HG02852 (cell line): ENCODE measurements around the gene NOS3.
A peak's percentile ranks its signal among the peaks of the same experiment; 100 is the strongest.

ENCODE experiments used
- ATAC-seq: cut with Tn5 transposase; IDR thresholded peaks from one replicate; pipeline ENCODE4 v1.9.1; 2021; ENCODE audit warnings: mild to moderate bottlenecking, moderate library complexity; ENCODE audit not compliant: unreplicated experiment

The NOS3 gene

DNA sequence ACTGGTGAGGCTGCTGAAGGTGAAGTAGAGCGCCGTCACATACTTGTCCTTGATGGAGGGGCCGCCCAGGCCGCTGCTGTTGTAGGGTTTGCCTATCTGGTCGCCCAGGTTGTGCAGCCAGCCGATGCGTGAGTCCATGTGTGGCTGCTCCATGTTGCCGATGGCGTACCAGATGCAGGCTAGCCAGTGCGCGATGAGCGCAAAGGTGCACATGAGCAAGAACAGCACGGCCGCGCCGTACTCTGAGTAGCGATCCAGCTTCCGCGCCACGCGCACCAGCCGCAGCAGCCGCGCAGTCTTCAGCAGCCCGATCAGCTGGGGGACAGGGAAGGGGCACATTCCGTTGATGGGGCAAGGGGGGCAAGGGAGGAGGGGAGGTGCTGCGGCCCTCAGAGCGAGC, 39.3 kb upstream of the NOS3 start:
- ATAC-seq, result no peak

DNA sequence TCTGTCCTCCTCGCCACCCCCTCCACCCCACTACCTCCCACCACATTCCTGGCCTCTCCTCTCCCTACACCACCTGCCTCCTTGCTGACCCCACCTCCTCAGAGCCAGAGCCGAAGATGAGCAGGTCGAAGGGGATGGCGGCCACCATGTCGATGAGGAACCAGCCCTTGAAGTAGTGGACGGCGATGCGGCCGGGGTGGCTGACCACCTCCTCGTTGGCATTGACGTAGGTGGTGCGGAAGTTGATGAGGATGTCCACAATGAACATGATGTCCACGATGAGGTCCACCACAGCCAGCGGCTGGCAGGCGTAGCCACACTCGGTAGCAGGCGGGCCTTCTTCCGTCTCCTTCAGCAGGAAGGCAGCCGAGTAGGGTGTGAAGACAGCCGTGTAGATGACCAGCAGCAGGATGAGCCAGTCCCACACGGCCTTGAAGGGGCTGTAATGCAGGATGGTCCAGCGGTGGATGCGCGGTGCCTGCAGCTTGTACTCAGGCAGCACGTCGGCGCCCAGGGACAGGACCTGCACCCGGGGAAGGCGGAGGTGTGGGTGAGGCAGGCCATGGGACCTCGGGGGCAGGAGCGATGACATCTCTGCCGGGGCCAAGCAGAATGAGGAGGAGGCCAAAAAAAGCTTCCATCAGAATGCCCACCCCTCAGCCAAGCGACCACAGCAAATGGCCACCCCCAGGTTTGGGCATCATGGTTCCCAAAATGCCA, 38.3 kb upstream of the NOS3 start:
- ATAC-seq, result no peak

DNA sequence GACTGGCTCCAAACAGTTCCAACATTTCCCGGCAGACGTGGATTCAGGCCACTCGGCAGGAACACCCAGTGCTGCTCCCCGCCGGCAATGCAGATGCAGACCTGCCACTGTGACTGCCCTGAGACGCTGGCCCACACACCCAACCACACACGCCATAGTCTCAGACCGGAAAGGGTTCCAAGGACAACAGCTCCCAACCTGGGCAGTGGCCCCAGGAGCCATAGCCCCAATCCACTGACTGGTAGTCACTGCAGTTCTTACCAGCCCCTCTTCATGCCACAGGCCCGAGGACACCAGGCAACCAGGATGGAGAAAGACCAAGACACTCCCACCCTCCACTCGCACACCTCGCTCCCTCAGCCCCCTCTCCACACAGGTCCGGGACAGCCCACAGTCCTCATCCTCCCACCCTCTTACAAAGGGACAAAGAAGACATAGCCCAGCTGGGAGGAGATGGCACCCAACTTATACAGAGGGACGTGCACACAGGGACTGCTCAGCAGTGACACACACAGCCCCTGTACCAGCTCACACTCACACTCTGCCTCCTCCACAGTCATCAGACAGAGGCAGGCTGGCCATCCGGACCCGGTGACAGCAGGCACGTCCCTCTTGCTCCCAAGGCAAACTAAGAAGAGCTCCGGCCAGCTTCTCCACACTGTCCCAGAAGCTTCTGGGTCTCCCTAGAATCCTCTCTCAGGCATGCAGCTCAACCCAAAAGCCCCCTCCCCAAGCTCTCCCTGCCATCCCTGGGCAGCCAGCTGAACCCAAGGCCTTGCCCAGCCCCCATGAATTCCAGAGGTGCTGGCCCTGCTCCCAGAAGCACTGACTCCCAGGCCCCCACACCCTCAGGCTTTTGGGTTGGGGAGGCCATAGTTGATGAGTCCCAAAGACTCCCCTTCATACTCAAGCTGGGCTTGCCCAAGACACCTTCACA, 37.5 kb upstream of the NOS3 start:
- no peak for ATAC-seq

DNA sequence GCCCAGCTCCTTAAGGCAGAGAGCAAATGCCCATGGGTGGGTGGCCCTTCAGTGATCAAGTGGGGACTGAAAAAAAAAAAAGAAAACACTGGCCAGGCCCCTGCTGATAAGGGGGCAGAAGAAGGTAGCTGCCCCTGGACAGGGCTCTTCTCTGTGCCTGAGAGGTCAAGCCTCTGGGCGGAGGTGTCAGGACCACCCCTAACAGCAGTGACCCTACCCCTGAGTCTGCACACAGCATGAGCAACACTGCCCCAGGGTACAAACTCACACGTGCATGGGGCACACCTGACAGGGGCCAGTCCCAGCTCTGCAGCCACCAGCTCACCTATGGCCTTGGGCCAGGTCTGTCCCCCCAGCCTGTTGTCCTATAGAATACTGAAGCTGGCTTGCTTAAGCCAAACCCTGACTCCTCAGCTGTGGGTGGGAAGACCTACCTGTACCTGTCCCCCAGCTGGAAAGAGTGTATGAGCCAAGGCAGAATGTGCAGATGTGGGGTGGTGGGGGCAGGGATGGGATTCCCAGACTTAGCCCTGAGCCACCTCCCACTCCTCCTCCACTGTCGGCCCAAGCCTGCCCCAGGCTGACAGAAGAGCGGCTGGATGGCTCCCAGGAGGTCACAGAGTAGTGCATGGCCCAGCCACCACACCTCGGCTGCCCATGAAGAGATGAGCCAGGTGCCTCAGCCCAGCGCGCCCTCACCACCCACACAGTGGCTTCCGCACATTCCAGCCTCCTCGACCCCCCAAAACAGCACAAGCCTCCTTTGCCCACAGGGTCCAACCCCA, 36.4 kb upstream of the NOS3 start:
- ATAC-seq, result no peak

DNA sequence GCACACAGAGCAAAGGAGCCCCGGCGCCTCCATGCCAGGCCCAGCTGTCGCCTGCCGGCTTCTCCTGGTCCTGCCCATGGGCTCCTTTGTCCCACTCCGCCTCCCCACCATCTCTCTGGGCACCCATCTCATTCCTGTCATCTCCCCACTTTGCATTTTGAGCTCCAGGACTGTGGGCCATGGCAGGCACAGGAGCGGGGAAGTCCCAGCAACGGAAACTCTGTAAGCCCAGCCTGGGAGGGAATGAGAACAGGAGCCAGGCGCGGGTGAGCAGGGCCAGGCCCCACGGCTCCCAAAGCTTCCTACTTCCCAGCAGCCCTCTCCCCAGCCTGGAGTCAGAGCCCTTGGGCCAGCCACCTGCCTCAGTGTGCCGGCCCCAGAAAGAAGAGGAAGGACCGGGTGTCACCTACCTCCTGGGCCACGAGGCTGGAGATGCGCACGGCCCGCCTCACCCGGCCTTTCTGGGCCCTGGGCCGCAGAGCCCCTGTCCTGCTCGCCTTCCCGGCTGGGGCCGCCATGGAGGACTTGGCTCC, 35.8 kb upstream of the NOS3 start:
- no peak for ATAC-seq

DNA sequence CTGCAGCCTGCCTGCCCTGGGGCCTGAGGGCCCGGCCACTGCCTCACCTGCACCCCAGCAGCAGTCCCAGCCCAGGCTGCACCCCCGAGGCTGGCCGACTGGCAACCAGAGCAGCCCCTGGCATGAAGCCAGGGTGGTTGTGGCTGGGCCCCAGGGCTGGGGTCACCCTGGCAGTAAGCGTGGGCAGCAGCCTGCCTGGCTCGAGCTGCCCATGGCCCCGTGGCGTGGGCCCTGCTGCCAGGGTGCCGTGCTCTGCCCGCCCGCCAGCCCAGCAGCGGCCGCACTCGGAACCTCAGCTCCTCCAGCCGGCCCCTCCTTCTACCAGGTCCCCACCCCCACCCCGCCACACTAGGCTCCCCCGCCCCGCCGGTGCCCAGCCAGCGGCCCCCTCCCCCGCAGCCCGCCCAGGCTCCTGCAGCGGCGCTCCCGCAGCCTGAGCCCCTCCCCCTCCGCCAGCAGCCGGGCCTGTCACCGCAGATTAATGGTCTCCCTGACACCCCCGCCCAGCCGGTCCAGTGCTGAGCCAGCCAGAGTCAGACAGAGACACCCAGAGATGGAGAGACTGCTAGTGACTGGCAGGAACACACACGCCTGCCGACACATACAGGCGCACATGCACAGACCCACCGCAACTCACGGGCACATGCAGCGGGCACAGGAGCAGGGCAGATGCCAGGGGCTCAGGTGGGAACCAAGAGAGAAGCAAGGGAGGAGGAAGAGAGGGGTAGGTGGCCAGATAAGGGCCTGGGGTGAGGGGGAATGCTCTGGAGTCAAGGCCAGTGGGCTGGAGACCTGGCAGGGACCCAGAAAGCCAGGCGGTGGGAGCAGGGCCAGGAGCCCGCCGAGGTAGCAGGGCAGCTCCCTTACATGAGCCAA, 35.1 kb upstream of the NOS3 start:
- no peak for ATAC-seq

DNA sequence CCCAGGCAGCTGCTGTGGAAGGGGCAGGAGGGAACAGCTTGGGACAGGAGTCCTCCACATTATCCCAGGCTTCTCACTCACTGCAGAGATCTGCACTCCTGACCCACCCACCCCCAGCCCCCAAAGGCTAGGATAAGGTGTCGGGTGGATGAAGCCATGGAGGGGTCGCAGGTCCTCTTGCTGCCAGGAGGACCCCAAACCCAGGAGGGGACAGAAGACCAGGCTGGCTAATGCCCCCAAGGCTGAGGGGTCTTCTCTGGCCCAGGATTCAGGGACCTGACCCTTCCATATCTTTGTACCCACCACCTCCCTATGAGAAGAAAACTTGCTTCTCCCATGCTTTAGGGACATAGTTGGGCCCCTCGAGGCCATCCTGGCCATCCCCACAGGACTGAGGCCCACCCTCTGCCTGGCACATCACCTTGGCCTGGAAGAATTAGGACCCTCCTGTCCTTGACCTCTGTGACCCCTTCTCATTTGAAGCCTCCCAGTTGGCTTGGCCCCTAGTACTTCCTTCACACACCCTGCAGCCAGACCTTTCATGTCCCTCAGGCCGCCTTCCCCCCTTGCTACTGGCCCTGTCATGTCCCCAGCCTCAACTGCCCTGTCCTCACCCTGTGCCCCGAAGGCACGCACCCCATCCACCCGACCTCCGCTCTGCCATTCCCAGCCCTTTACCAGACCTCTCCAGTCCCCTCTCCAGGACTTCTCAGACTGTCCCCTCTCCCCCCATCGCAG, 34.3 kb upstream of the NOS3 start:
- ATAC-seq, result no peak

DNA sequence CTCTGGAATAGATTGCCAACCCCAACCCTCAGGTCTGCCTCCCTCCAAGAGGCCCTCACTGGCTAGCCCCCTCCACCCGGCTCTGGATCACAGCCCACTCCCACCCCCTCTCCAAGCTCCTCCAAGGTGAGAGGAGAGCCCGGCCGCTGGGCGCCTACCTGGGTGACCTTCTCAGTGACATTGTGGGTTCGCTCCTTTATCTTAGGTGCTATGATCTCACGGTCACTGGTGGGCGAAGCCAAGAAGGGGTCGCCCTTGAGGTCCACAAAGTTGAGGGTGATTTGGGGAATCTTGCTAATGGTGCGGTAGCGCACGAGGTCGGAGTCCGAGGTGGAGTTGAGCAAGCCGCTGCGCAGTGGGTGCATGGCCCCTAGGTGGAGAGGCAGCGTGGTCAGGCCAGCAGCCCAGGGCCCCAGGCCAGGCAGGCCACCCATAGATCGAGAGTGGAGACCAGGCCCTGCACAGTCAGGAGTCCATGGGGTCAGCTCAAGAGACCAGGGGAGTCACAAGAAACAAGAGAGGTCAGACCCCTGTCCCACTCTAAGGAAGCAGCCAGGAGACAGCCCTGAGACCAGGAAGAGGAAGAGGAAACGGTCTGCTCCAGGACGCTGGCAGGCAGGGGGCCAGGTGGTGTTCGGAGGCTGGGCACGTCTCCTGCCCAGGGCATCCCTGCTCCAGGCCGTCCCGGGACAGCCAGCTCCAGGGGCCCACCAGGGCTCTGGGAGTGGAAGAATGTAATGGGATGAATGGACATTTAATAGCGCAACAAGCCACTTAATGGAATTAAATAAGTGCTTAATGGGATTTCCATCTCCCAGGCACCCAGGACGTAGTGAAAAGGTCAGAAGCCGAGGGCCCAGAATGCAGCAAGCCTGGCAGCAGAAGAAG, 33.4 kb upstream of the NOS3 start:
- no peak for ATAC-seq

DNA sequence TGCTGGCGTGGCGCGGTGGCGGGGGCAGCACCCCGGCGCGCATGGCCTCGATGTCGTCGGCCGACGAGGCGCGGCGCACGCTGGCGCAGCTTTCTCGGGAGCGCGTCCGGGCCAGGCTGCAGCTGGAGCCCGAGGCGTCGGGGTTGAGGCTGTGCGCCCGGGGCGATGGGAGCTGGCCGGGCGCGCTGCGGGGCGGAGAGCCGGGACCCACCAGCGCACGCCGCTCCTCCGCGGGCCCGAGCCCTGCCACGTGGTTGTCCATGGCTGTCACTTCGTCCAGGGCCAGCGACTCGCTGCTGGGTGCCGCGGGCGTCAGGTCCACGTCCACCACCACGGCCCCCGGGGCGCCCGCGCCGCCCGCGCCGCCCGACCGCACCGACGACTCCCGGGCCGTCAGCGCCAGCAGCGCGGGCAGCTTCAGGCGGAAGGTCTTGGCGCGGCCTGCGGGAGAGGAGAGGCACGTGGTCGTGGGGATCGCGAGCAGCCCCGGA, 32.7 kb upstream of the NOS3 start:
- no peak for ATAC-seq

DNA sequence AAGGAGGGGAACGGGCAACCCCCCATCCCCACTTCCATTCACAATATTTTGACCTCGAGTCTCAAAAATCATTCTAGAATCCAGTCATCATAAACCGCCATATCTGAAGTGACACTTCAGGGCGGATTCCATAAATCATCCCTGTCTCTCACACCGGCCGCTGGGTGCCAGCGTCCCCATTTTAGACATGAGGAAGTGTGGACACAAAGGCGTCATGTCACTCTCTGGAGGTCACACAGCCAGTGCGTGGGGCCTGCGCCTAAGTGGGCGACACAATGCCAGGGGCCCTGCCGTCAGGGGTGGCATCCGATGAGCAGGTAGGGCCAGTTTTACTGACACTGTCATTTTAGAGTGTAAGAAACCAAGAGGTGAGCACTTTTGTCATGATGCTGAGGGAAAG, 32.2 kb upstream of the NOS3 start:
- ATAC-seq, result no peak

DNA sequence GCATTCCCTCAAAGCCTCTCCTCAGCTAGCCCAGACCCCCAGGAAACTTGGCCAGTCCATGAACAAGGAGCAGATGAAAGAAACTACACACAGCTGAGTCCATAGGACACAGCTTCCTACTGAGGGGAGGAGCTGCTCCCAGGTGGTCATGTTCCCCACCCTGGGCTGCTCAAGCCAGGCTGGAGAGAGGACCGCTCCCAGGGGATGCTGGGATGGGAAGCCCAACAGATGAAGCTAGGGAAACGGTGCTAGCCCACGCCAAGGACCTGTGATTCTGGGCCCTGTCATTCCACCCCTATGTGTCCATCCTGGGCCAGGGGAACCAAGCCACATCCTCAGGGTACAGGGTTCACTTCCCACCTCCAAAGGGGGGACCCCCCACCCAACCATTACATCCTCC, 31.7 kb upstream of the NOS3 start:
- no peak for ATAC-seq

DNA sequence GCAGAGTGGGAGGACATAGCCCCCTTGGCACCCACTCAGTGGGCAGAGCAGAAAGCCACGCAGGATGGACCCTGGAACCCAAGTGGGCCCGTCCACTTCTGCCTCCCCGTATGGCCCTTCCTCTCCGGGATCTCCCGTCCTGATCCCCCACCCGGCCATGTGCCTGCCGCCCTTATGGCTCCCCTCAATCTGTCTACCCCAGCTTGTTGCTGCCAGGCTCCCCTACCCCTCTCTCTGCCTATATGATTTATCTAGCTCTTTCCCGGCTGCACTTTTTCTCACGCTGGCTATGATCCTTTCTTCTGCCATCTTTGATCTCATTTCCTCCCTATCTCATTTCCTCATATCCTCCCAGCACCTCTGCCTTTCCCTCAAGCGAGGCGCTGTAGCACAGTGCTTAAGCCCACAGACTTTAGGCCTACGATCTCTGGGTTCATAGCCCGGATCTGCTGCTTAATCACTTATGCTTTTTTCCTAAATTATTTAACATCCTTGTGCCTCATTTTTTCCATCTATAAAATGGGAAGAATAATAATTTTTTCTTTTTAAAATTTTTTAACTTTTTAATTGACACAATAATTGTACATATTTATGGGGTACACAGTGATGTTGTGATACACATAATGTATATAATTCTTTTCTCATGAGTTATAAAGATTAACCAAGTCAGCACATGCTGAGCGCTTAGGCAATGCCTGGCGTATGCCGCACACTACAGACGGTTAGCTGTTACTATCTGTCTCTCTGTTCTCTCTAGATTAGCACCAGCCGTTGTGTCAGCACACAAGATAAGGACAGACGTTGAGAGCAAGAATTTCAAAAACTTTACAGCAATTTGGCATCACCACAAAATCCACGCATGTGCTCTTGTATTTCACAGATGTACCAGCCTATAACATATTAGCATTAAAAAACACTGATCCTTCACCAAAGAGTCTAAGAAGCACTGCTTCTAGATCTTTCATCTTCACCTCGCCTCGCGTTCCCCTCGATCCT, 30.8 kb upstream of the NOS3 start:
- no peak for ATAC-seq

DNA sequence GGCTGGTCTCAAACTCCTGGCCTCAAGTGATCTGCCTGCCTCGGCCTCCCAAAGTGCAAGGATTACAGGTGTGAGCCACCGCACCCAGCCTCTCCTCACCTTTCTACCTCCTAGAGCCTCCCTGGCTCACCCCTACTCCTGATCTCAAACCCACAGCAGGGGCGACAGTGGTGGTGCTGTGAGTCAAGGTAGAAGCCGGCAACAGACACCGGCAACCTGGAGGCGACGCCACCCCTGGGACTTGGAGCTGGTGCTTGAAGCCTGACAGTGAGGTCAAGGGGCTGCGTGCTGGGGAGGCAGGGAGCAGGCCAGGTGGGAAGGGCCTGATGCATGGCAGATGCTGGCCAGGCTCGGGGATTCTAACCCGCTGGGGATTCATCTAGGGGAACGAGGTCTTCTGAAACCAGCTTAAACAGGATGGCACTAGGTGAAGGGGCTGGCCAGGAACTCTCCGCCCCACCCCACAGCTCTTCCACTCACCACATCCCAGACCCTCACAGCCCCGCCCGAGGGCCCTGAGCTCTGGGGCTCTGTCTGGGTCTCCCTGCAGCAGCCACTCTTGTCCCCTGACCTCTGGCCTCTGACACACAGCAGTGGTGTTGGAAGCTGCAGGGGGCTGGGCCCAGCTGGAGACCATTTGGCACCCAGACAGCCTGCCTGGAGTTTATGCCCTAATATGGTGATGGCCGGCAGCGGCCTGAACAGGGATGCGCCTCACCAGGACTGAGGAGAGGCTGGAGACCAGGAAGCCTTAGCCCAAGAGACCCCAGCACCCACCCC, 29.1 kb upstream of the NOS3 start:
- no peak for ATAC-seq

DNA sequence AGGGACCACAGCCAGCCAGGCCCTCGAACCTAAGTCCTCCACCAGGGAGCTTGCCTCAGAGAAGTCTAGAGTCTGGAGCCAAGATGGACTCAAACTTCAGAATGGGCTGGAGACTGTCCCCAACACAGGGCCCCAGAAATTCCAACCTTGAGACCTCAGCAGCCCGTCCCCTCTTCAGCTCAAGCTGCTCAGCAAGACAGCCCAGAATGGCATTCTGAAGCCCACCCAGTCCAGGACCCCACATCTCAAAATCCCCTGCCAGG, 28.6 kb upstream of the NOS3 start:
- no peak for ATAC-seq

DNA sequence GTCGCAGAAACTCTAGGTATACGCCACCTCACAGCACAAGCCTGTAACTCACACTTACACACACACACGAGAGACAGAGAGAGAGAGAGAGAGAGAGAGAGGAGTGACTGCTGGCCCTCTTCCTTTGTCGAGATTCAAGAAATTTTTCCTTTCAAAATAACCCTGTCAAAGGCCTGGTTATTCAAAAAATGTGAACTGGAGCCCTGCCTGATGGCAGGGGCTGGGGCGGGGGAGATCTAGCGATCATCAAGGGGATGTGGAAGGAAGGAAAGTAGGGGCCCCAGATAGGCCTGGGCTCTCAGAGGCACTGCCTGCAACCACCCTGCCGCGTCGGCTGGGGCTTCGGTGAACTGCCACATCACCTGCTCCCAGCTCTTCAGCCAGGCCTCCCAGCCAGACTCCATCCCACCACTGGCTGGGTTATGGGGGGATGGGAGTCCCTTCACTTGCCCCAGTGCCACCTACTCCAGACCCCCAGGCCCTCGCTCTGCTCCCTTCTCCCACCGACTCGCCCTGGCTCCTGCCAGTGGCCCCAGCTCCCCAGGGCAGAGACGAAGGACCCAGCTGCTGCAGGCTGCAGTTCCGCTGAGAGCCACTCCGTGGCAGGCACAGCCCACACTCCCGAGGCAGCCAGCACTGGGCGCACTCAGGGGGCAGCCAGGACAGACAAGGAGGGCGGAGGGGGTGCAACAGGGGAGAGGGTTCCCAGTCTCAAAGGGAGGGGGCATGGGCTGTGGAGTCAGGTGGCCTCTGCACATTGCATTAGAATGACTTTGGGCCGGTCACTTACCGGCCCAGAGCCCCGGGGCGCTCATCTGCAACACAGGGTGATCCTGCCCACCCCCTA, 28.0 kb upstream of the NOS3 start:
- peak; percentile 73 for ATAC-seq
